Natural killer cell (primary cell): Measurements from ENCODE around the gene VRK2. TPM values are rescaled to one million over a fixed set of nuclear protein-coding genes. Genes with fewer than 3 reads are reported as not detected.

Experiments used
- ATAC-seq, 3 donors: fragments of 150-1000 bp in 2 of 3; fragments of 200-7000 bp in 1 of 3; cut with Tn5 transposase; 1 replicate in 1 of 3; 2 replicates in 2 of 3; pipeline ENCODE4 v1.10.0; 2021; ENCODE audit warnings: mild to moderate bottlenecking in 2 of 3, moderate library complexity in 2 of 3
- DNase-seq, 2 donors: peaks; one replicate each; pipeline versions ENCODE4 v3.0.0 to v3.0.0-alpha.2; 2013 to 2021; ENCODE audit warnings: mixed read lengths in 1 of 2
- H3K27ac ChIP-seq: one replicate; pipeline ENCODE4 v1.5.1; 2013; ENCODE audit warnings: mild to moderate bottlenecking, low read length
- H3K27me3 ChIP-seq: one replicate; pipeline ENCODE4 v1.6.1; 2013; ENCODE audit warnings: low read length; ENCODE audit not compliant: control insufficient read depth, insufficient read depth
- H3K36me3 ChIP-seq: one replicate; pipeline ENCODE4 v1.6.1; 2013; ENCODE audit warnings: low read length; ENCODE audit not compliant: control insufficient read depth, insufficient read depth
- H3K4me1 ChIP-seq: one replicate; pipeline ENCODE4 v1.6.1; 2013; ENCODE audit warnings: low read length; ENCODE audit not compliant: control insufficient read depth, insufficient read depth
- H3K4me3 ChIP-seq: one replicate; pipeline ENCODE4 v1.5.1; 2013; ENCODE audit warnings: low read length
- H3K9me3 ChIP-seq: one replicate; pipeline ENCODE4 v1.6.1; 2013; ENCODE audit warnings: low read length; ENCODE audit not compliant: control insufficient read depth, insufficient read depth
- H3K27ac Mint-ChIP-seq, 2 donors: one replicate each; pipeline ENCODE4 v1.8.0; 2022; ENCODE audit warnings: mild to moderate bottlenecking in 2 of 2, mixed read lengths in 2 of 2, moderate library complexity in 1 of 2
- H3K27me3 Mint-ChIP-seq, 2 donors: one replicate each; pipeline ENCODE4 v1.8.0; 2022; ENCODE audit warnings: low read depth in 2 of 2, mixed read lengths in 2 of 2
- H3K36me3 Mint-ChIP-seq: one replicate; pipeline ENCODE4 v1.8.0; 2022; ENCODE audit warnings: mixed read lengths
- H3K4me1 Mint-ChIP-seq, 2 donors: one replicate each; pipeline ENCODE4 v1.8.0; 2022; ENCODE audit warnings: mixed read lengths in 2 of 2
- H3K4me3 Mint-ChIP-seq: one replicate; pipeline ENCODE4 v1.8.0; 2022; ENCODE audit warnings: mild to moderate bottlenecking, moderate library complexity, mixed read lengths
- H3K9me3 Mint-ChIP-seq, 2 donors: one replicate each; pipeline ENCODE4 v1.8.0; 2022; ENCODE audit warnings: mixed read lengths in 2 of 2
- CTCF ChIP-seq: fragments of 200-600 bp; IDR thresholded peaks from one replicate; pipeline ENCODE4 v1.8.0; 2022; ENCODE audit warnings: antibody characterized with exemption
- WGBS: methylation state at CpG from one replicate; pipeline ENCODE4 v1.1.7; 2013; ENCODE audit warnings: missing lambda C conversion rate; ENCODE audit not compliant: insufficient coverage; 5-methylcytosine and 5-hydroxymethylcytosine counted together
- intact Hi-C: fragments of 100-400 bp; cut with micrococcal nuclease; formaldehyde crosslinking; loops from one replicate; pipeline ENCODE4 v1.14.2; 2022
- total RNA-seq, 4 donors: library from RNA; stranded (reverse); fragments of 120-200 nt in 1 of 4; gene quantifications; one replicate each; pipeline versions ENCODE4 v1.2.3 to v1.2.4, GENCODE V29; 2013 to 2022

The VRK2 gene
- total RNA-seq, 3 donors from 2014 or later (not counting 1 experiment from before 2014, with no cell fraction given): 25.0 to 29.7 (median 25.4) TPM

DNA sequence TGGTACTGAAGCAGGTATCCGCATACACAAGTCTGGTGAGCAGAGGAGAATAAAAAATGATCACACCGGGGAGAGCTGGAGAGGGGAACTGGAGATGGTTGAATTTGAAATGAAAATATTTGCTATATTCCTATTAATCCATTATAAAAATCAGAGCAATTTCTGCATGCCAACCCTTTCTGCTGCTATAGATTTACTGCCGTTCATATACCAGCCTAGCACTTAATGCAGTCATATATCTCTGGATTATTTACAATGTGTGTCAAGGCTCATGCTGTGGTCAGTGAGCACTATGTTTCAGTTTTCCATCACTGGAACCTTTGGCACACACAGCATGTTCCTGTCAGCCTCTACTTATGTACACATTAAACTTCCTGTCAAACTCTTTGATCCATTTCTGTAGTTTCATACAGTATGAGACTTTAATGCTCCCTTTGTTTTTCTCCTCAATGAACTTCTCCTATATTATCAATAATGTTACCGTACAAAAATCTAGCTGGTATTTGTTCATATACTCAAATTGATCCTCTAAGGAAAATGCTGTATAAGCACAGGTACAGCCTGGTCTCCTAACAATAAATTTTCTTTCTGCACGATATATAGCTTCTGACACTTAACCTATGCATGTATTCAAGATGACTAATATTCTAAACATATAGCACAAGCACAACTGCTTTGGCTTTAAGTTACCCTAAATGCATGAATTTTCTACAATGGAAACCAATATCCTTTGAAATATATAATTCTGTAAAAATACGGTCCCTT lies 157.8 kb downstream of the VRK2 start:
- ATAC-seq (no peak), DNase-seq (no peak)
- Histone ChIP-seq H3K27ac (no peak overlapping the region), H3K27me3 (no peaks in the 10 kb centered on the region), H3K9me3 (no peaks in the 10 kb centered on the region), H3K36me3 (no peaks in the 10 kb centered on the region), H3K4me3 (no peak overlapping the region), H3K4me1 (no peaks in the 10 kb centered on the region)
- no peak for TF ChIP-seq CTCF
- Mint-ChIP-seq H3K27ac (no peak overlapping the region), H3K27me3 (no peaks in the 10 kb centered on the region), H3K4me3 (no peak overlapping the region), H3K36me3 (no peaks in the 10 kb centered on the region), H3K4me1 (no peaks in the 10 kb centered on the region), H3K9me3 (no peaks in the 10 kb centered on the region)
- intact Hi-C loops: no loop called here
- WGBS: 90% methylated on average over 4 of the region's 6 CpGs

GRCh38 chr2:58206785-58207184 lies 160.2 kb downstream of the VRK2 start:
- H3K9me3 ChIP-seq: peaks cover 8% of the 10 kb centered on the region
- TF ChIP-seq CTCF: no peak
- no peak overlapping the region for H3K27ac ChIP-seq
- no peaks in the 10 kb centered on the region for H3K4me1 ChIP-seq
- Mint-ChIP-seq H3K9me3 (peaks cover 4 to 5% of the 10 kb centered on the region in 2 donors), H3K4me1 (no peaks in the 10 kb centered on the region), H3K36me3 (peaks cover 5% of the 10 kb centered on the region), H3K27ac (no peak overlapping the region), H3K27me3 (no peaks in the 10 kb centered on the region), H3K4me3 (no peak overlapping the region)
- H3K4me3 ChIP-seq: no peak overlapping the region
- intact Hi-C loops: no loop called here
- no peaks in the 10 kb centered on the region for H3K36me3 ChIP-seq
- DNase-seq (no peak), ATAC-seq (no peak)
- no CpG with 5 or more reads among the region's 1 CpG for WGBS
- H3K27me3 ChIP-seq: no peaks in the 10 kb centered on the region

DNA sequence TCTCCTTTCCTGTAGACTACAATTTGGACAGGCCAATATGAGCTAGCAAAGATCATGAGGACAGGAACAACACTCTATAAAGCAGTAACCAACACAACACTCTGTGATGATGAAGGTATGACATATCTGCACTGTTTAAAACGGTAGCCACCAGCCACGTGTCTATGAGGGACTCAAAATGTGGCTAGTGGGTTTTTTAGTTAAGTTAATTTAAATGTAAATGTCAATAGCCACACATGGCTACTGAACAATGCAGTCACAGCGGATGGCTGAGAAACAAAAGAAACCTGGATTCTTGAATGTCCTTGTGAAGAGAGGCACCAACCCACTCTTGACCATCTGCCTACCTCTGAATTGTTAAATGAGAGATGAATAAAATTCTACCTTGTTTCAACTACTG lies 160.6 kb downstream of the VRK2 start:
- Mint-ChIP-seq H3K36me3 (peaks cover 9% of the 10 kb centered on the region), H3K4me3 (no peak overlapping the region), H3K27me3 (no peaks in the 10 kb centered on the region), H3K4me1 (no peaks in the 10 kb centered on the region), H3K9me3 (peaks cover 5 to 8% of the 10 kb centered on the region in 2 donors), H3K27ac (no peak overlapping the region)
- ATAC-seq (no peak), DNase-seq (no peak)
- H3K27ac ChIP-seq: no peak overlapping the region
- intact Hi-C loops: no loop called here
- no peak for TF ChIP-seq CTCF
- H3K4me1 ChIP-seq: no peaks in the 10 kb centered on the region
- H3K27me3 ChIP-seq: no peaks in the 10 kb centered on the region
- H3K4me3 ChIP-seq: no peak overlapping the region
- WGBS: 87% methylated on average over 3 of the region's 3 CpGs
- H3K9me3 ChIP-seq: peaks cover 8% of the 10 kb centered on the region
- no peaks in the 10 kb centered on the region for H3K36me3 ChIP-seq

Other genes with a start within 250 kb of the VRK2 start
- gene FANCL, start 194.5 kb downstream of the VRK2 start, total RNA-seq: 10 to 100 TPM in 1 of 3 donors, 1 to 10 TPM in 2; 6.8 to 13.1 (median 8.0) TPM